ENCODE measurements around the gene IFIT1B.

GRCh38 chr10:89395141-89395540 is 17.3 kb downstream of the IFIT1B start:
- TF ChIP-seq MAX (CRISPR knock-in tag; IDR thresholded peaks at IDR 0.05) (no peak), SP1 (CRISPR knock-in tag; conservative IDR thresholded peaks at IDR 0.05) (no peak)

Measured in WTC11 (cell line).